ENCODE measurements around the gene PIK3R2.

Gene PIK3R2

DNA sequence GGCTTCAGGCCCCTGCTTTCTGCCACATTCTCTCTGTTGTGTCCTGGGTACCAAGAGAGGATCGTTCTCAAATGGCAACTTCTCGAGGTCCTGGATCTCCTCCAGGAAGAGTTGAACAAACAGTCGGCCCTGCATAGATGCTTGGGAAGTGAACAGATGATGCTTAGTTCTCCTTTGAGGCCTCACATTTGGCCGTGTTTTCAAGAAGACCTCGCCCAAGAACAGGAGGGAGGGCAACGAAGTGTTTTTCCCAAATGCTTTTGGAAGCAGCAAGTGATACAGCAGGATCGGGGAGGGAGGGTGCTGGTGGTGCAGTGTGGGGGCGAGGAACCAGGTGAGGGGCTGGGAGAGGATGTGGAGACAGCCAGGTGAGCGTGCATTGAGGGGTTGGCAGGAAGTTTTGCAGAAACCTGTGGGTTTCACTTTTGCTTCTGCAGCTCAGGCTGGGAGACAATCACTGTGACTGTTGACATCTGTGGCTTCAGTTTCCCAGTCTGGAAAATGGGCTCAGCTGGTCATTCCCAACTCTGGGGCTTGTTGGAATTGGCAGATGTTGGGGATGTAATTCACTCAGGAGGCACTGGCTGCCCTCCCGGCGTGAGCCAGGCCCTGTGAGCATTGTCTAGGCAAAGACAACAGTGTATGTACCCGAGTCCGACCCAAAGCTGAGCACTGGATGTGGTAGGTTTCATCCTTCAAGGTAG lies 33.8 kb upstream of the PIK3R2 start:
- TF ChIP-seq GATA3 (IDR thresholded peaks at IDR 0.05; ENCODE audit: low read depth, low read length) (no peak), GATA2 (IDR thresholded peaks at IDR 0.05; ENCODE audit: low read depth, low read length) (no peak)

GRCh38 chr19:18119717-18120105 lies 33.3 kb upstream of the PIK3R2 start:
- TF ChIP-seq GATA3 (IDR thresholded peaks at IDR 0.05; ENCODE audit: low read depth, low read length) (no peak), GATA2 (IDR thresholded peaks at IDR 0.05; ENCODE audit: low read depth, low read length) (no peak)

DNA sequence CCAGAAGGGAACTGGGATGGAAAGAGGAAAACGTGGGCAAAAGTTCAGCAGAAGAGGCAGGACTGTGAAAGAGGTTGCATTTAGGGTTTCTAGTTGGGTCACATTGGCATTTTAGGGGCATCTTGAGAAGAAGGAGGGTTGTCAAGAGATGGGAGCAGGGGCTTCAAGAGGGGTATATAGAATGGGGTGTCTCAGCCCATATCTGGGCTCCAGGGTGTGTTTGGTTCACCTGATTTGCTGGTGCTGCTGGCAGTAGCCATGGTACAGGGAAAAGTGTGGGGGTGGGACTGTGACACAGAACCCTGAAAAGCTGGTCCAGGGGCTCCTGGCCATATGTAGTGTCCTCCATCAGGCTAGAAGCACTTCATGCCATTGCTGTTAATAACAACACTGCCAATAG lies 32.8 kb upstream of the PIK3R2 start:
- TF ChIP-seq GATA2 (IDR thresholded peaks at IDR 0.05; ENCODE audit: low read depth, low read length), result no peak
- TF ChIP-seq GATA3 (IDR thresholded peaks at IDR 0.05; ENCODE audit: low read depth, low read length), result no peak

DNA sequence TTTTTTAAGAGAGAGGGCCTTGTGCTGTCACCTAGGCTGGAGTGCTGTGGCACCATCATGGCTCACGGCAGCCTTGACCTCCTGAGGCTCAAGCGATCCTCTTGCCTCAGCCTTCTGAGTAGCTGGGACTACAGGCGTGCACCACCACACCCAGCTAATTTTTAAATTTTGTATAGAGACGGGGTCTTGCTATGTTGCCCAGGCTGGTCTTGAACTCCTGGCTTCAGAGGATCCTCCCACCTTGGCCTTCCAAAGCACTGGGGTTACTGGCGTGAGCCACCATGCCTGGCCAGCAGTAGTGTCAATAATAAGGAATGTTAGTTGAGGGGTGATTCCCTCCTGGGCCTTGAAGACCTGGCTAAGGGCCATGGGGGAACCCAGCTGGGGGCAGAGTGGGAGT lies 31.8 kb upstream of the PIK3R2 start:
- TF ChIP-seq GATA3 (IDR thresholded peaks at IDR 0.05; ENCODE audit: low read depth, low read length) (no peak), GATA2 (IDR thresholded peaks at IDR 0.05; ENCODE audit: low read depth, low read length) (no peak)

DNA sequence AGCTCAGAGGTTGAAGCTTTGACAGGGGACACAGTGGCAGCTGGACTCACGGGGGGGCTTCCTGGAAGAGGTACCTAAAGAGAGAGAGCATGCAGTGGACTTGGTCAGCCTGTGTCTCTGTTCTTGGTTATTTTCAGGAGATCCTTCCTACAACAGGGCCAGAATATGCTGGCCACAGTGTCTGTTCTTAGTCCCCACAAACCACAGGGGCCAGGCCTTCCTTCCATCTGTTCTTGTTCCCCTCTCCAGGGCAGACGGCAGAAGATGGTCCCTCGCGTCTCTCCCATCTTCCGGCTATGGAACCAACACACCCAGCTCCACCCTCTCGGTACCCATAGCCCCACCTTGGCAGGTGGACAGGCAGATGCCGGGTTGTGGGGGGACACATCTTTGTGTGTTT lies 30.5 kb upstream of the PIK3R2 start:
- TF ChIP-seq GATA2 (IDR thresholded peaks at IDR 0.05; ENCODE audit: low read depth, low read length) (no peak), GATA3 (IDR thresholded peaks at IDR 0.05; ENCODE audit: low read depth, low read length) (no peak)

DNA sequence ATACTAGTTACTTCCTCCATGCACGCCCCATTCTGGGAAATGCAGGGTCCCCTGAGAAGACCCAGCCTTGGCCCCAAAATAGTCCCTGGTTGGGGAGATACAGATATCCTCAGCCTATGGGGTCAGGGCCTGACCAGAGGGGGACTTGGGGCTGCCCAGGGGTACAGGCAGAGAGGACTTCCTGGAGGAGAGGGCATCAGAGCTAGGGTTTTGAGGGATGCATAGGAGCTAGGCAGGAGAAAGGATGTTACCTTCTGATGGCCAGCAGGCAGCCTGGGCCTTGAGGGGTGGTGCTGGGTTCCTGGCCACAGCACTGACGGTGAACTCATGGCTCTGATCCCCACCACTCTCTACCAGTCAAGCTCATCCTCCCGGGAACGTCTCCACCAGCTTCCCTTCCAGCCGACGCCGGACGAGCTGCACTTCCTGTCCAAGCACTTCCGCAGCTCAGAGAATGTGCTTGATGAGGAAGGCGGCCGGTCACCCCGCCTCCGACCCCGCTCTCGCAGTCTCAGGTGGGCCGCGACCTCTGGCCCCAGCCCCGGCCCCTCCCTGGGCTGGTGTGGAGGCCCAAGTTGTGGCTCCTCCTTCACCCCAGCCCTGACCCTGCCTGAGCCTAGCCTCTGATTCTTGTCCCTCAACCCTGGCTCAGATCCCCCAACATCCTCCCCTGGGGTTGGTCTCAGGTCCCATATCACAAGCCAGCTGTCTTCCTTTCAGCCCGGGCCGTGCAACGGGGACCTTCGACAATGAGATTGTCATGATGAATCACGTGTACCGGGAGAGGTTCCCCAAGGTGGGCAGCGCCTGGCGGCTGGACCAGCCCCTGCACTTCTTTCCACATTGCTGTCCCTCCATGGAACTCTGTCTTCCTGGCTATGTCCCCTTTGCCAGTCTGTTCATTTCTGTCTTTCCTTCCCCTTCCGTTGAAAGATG lies 29.8 kb upstream of the PIK3R2 start:
- TF ChIP-seq GATA2 (IDR thresholded peaks at IDR 0.05; ENCODE audit: low read depth, low read length), result no peak
- no peak for TF ChIP-seq GATA3 (IDR thresholded peaks at IDR 0.05; ENCODE audit: low read depth, low read length)

GRCh38 chr19:18123819-18124218 lies 29.1 kb upstream of the PIK3R2 start:
- TF ChIP-seq GATA3 (IDR thresholded peaks at IDR 0.05; ENCODE audit: low read depth, low read length), result no peak
- no peak for TF ChIP-seq GATA2 (IDR thresholded peaks at IDR 0.05; ENCODE audit: low read depth, low read length)

DNA sequence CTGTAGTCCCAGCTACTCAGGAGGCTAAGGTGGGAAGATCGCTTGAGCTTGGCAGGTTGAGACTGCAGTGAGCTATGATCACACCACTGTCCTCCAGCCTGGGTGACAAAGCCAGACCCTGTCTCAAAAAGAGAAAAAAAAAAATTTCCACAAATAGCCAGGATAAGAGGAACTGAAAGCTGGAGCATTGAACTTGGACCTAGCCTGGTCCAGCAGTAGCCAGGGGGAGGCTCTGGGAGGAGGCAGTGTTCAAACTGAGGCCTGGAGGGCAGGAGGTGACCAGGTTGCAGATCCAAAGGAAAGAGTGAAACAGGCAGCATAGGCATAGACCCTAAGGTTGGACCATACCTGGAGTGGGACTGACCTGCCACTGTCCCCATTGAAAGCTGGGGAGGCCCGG lies 26.9 kb upstream of the PIK3R2 start:
- TF ChIP-seq GATA3 (IDR thresholded peaks at IDR 0.05; ENCODE audit: low read depth, low read length) (no peak), GATA2 (IDR thresholded peaks at IDR 0.05; ENCODE audit: low read depth, low read length) (no peak)

- TF ChIP-seq GATA3 (IDR thresholded peaks at IDR 0.05; ENCODE audit: low read depth, low read length) (no peak), GATA2 (IDR thresholded peaks at IDR 0.05; ENCODE audit: low read depth, low read length) (no peak)
Observed at GRCh38 chr19:18128044-18128443, 24.9 kb upstream of the PIK3R2 start.

DNA sequence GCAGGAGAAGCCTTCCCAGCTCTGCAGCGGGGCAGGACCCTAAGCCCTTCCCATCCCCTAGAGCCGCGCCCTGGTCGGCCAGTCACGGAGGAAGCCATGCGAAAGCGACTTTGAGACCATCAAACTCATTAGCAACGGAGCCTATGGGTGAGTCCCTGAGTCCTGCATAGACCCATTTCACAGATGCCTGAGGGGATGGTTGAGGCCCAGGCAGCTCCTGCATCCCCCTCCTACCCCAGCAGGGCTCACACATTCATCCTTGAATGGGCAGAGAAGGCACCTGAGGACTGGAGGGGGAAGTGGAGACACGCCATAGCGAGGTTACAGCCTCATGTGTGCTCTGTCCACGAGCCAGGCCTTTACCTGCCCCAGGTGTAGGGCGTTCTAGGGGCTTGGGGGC lies 24.2 kb upstream of the PIK3R2 start:
- TF ChIP-seq GATA3 (IDR thresholded peaks at IDR 0.05; ENCODE audit: low read depth, low read length), result no peak
- no peak for TF ChIP-seq GATA2 (IDR thresholded peaks at IDR 0.05; ENCODE audit: low read depth, low read length)

DNA sequence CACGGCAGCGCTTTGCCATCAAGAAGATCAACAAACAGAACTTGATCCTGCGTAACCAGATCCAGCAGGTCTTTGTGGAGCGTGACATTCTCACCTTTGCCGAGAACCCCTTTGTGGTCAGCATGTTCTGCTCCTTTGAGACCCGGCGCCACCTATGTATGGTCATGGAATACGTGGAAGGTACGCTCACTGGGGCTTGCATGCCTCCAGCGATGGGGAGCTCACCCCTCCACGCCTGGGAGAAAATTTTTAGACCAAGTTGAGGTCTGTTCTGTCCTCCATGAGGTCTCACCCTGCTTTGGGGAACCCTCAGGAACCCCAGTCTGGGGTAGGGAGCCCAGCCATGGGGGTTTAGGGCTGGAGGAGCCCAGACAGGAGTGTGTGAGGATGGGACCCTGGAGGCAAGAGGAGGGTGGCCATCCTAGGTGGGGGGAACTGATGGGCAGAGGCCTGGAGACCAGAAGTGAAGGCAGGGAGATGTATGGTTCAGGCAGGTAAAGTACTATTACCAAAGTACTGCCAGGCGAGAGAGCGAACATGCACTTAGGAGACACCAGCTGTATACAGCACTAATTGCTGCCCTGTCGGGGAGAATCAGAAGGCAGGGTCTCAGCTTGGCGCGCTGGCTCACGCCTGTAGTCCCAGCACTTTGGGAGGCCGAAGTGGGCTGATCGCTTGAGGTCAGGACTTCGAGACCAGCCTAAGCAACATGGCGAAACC lies 22.3 kb upstream of the PIK3R2 start:
- TF ChIP-seq GATA2 (IDR thresholded peaks at IDR 0.05; ENCODE audit: low read depth, low read length) (no peak), GATA3 (IDR thresholded peaks at IDR 0.05; ENCODE audit: low read depth, low read length) (no peak)

GRCh38 chr19:18131841-18132596 lies 20.9 kb upstream of the PIK3R2 start:
- no peak for TF ChIP-seq GATA3 (IDR thresholded peaks at IDR 0.05; ENCODE audit: low read depth, low read length)
- no peak for TF ChIP-seq GATA2 (IDR thresholded peaks at IDR 0.05; ENCODE audit: low read depth, low read length)

GRCh38 chr19:18135712-18136584 lies 17.0 kb upstream of the PIK3R2 start:
- TF ChIP-seq GATA3 (IDR thresholded peaks at IDR 0.05; ENCODE audit: low read depth, low read length) (no peak), GATA2 (IDR thresholded peaks at IDR 0.05; ENCODE audit: low read depth, low read length) (no peak)
